Activated B cell treated with CpG ODN at 0.5 μM for 24 hours (primary cell): ENCODE data around the gene MIA3. TPM values are rescaled to one million over a fixed set of nuclear protein-coding genes. Genes with fewer than 3 reads are reported as not detected.
A peak's percentile ranks its signal among the peaks of the same experiment; 100 is the strongest.
"Not testable (repeated sequence)": the region's sequence is repeated elsewhere in the genome, so short reads cannot be mapped to it uniquely, and the experiment has no call there.

Source experiments
- ATAC-seq: fragments of 200-7000 bp; cut with Tn5 transposase; one replicate; pipeline ENCODE4 v1.10.0; 2021; ENCODE audit warnings: low read depth, mild to moderate bottlenecking, moderate library complexity
- CTCF ChIA-PET: fragments of 350-600 bp; sonication (Branson Sonifier 250); formaldehyde crosslinking; loops from one replicate; lab custom pipeline; 2021; ENCODE audit warnings: antibody characterized with exemption; lab: Charles Lee
- POLR2A ChIA-PET: fragments of 350-600 bp; sonication (Branson Sonifier 250); formaldehyde crosslinking; loops from one replicate; lab custom pipeline; 2021; ENCODE audit warnings: antibody characterized with exemption; lab: Charles Lee
- DNase-seq: peaks from one replicate; pipeline ENCODE4 v3.0.0; 2022
- H3K27ac Mint-ChIP-seq: one replicate; pipeline ENCODE4 v1.8.0; 2020; ENCODE audit warnings: mixed read lengths
- H3K27me3 Mint-ChIP-seq: one replicate; pipeline ENCODE4 v1.8.0; 2021; ENCODE audit warnings: mixed read lengths
- H3K36me3 Mint-ChIP-seq: one replicate; pipeline ENCODE4 v1.8.0; 2021; ENCODE audit warnings: low read depth, mixed read lengths
- H3K4me1 Mint-ChIP-seq: one replicate; pipeline ENCODE4 v1.8.0; 2021; ENCODE audit warnings: mixed read lengths
- H3K4me3 Mint-ChIP-seq: one replicate; pipeline ENCODE4 v1.8.0; 2020; ENCODE audit warnings: mild to moderate bottlenecking, mixed read lengths
- H3K9me3 Mint-ChIP-seq: one replicate; pipeline ENCODE4 v1.8.0; 2020; ENCODE audit warnings: mixed read lengths
- intact Hi-C: fragments of 100-400 bp; cut with micrococcal nuclease; formaldehyde crosslinking; loops from one replicate; pipeline ENCODE4 v1.15.1; 2024
- total RNA-seq: library from RNA; stranded (reverse); gene quantifications from 2 replicates; pipeline ENCODE4 v1.2.3, GENCODE V29; 2022
- TF ChIP-seq, protein P1 (sequence below): fragments of 200-600 bp; IDR thresholded peaks from one replicate; pipeline ENCODE4 v1.8.0; 2022; ENCODE audit warnings: antibody characterized with exemption, mild to moderate bottlenecking

MIA3 gene
- total RNA-seq, 1 donor from 2014 or later, result 83.1 TPM

DNA sequence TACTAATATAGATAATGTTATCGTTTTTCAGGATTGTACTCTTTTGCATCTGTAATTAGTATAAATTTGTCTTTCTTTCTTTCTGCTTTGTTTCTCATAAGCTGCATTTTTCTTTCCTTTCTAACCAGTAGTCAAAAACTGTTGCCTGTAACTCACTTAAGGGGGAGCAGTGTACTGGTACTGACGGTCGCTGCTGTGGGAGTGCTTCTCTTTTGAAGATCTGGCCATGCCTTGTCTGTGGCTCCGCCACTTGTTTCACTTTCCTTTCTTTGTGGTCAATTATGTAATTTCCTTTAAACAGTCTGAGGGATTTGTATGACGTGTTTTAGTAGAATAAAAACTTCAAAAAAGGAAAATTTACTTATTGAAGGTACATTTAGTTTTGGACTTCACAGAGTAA lies 37.0 kb downstream of the MIA3 start:
- TF ChIP-seq, protein P1, sequence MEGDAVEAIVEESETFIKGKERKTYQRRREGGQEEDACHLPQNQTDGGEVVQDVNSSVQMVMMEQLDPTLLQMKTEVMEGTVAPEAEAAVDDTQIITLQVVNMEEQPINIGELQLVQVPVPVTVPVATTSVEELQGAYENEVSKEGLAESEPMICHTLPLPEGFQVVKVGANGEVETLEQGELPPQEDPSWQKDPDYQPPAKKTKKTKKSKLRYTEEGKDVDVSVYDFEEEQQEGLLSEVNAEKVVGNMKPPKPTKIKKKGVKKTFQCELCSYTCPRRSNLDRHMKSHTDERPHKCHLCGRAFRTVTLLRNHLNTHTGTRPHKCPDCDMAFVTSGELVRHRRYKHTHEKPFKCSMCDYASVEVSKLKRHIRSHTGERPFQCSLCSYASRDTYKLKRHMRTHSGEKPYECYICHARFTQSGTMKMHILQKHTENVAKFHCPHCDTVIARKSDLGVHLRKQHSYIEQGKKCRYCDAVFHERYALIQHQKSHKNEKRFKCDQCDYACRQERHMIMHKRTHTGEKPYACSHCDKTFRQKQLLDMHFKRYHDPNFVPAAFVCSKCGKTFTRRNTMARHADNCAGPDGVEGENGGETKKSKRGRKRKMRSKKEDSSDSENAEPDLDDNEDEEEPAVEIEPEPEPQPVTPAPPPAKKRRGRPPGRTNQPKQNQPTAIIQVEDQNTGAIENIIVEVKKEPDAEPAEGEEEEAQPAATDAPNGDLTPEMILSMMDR, result no peak
- intact Hi-C loops, result loop anchor here (1.0 kb wide), 5 partner anchors 11 to 468 kb away; partner anchors contain the start of genes AIDA and BROX
- ChIA-PET CTCF (interaction anchor here (0.8 to 1.7 kb wide), 5 partner anchors 9 to 467 kb away, joined by 3 to 6 read pairs (median 3); partner anchors contain the start of genes AIDA and BROX), POLR2A (interaction anchor here (3.9 kb wide), 1 partner anchor 11 kb away, joined by 41 read pairs; no protein-coding TSS in a partner anchor)
- peak overlapping the region; percentile 80 for H3K27ac Mint-ChIP-seq
- peak overlapping the region; percentile 39 for H3K4me3 Mint-ChIP-seq
- no peak for DNase-seq
- peaks cover 90% of the 10 kb centered on the region for H3K36me3 Mint-ChIP-seq
- H3K9me3 Mint-ChIP-seq, result no peaks in the 10 kb centered on the region
- H3K27me3 Mint-ChIP-seq, result no peaks in the 10 kb centered on the region
- H3K4me1 Mint-ChIP-seq, result peaks cover 33% of the 10 kb centered on the region
- ATAC-seq, result peak; percentile 99

DNA sequence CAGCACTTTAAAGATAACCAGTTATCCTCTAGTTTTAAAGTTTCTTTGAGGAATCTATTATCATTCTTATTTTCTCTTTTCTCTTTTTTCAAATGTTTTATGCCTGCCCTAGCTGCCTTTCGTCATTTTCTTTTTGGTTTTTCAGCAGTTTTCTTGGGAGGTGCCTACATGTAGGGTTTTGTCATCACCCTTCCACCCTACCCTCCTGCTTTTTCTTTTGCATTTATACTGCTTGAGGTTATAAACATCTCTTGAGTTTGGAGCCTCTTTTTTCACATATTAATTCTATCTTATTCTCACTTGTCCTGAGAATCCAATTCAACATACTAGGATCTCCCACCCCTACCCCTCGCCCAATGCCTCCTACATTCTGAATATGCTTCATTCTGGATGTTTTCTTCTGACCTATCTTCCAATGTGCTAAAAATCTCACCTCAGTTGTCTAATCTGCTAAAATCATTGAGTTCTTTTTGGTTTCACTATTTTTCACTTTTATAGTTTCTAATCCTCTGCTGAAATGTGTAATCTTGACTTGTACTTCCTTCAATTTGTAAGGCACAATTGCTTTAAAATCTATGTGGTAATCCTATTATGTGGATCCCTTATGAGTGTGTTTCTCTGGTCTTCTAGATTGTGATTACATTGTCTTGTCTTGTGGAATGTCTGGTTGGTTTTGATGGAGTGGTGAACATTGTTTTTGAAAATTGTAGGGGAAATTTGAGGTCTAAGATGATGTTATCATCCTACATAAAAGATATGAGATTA lies 38.7 kb downstream of the MIA3 start:
- TF ChIP-seq, protein P1, result no peak
- Mint-ChIP-seq H3K4me1 (peaks cover 33% of the 10 kb centered on the region), H3K9me3 (no peaks in the 10 kb centered on the region), H3K4me3 (no peak overlapping the region), H3K27me3 (no peaks in the 10 kb centered on the region), H3K36me3 (peaks cover 90% of the 10 kb centered on the region), H3K27ac (peak overlapping the region; percentile 33)
- no peak for DNase-seq
- ATAC-seq, result no peak
- CTCF ChIA-PET, result no interaction called here
- intact Hi-C loops, result no loop called here
- POLR2A ChIA-PET, result interaction anchor here (1.7 to 3.9 kb wide), 2 partner anchors 12 to 13 kb away, joined by 6 to 41 read pairs; no protein-coding TSS in a partner anchor

DNA sequence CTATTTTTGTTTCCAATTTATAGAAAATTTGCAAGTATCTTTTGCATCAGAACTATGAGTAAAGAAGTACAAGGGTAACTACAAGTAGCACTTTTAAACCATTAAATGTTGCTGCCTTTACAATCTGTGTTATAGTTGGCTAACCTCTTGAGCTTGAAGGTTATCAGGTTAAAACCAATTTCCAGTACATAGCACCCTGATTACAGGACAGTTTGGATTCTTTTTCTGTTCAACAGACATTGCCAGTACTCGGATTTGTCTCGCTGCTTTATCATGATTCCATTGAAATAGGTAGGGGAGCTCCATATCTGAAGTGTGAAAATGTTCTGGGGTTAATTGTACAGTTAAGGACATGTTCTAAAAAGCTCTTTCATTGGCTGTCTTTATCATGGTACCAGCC lies 40.0 kb downstream of the MIA3 start:
- ChIA-PET POLR2A (interaction anchor here (1.7 kb wide), 1 partner anchor 14 kb away, joined by 6 read pairs; no protein-coding TSS in a partner anchor), CTCF (no interaction called here)
- DNase-seq, result no peak
- no peak overlapping the region for H3K27ac Mint-ChIP-seq
- no peak for ATAC-seq
- H3K4me1 Mint-ChIP-seq, result peaks cover 31% of the 10 kb centered on the region
- TF ChIP-seq, protein P1, result no peak
- H3K4me3 Mint-ChIP-seq, result no peak overlapping the region
- H3K27me3 Mint-ChIP-seq, result no peaks in the 10 kb centered on the region
- H3K36me3 Mint-ChIP-seq, result peaks cover 90% of the 10 kb centered on the region
- H3K9me3 Mint-ChIP-seq, result no peaks in the 10 kb centered on the region
- intact Hi-C loops, result no loop called here

DNA sequence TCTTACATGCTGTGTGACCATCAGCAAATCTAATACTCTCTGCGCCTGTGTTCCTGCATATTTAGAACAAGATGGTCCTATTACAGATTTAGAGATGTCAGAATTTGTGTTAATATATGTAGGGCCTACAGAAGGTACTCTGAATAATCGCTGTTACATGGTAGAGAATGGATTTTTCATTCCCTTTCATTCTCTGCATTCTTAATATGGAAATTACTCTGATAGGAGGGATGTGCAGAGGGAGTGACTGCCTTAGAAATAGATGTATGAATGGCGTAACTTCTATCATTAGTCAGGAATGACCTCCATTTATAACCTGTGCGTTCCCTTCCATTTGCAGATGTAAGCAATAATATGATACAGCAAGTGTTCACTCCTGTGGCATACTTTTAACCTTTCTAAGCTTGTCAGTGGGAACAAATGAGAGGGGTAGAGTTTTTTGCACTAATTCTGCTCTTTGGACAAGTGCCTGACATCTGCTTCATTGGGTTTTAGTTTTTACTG lies 45.6 kb downstream of the MIA3 start:
- H3K36me3 Mint-ChIP-seq, result peaks cover 87% of the 10 kb centered on the region
- CTCF ChIA-PET, result no interaction called here
- DNase-seq (no peak), ATAC-seq (no peak)
- no peaks in the 10 kb centered on the region for H3K9me3 Mint-ChIP-seq
- no peak overlapping the region for H3K27ac Mint-ChIP-seq
- no peaks in the 10 kb centered on the region for H3K27me3 Mint-ChIP-seq
- TF ChIP-seq, protein P1, result no peak
- intact Hi-C loops, result no loop called here
- no peaks in the 10 kb centered on the region for H3K4me1 Mint-ChIP-seq
- H3K4me3 Mint-ChIP-seq, result no peak overlapping the region
- POLR2A ChIA-PET, result no interaction called here

DNA sequence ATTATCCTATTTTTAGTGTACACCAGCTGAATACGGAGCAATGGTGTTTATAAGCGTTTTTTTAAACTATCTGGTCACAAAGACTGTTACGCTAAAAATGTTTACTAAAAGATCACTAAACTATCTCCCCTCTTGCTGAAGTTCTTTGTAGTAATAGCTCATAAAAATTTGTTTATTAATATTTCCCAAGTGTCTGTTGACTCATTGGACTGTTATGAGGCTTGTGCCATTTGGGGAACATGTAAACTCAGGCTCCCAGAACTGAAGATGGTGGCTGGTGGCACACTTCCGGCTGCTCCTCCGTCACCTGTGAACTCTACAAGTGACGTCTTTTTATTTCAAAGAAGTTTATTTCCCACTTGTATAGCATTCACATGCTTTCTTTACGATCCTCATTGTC lies 48.1 kb downstream of the MIA3 start:
- Mint-ChIP-seq H3K4me3 (no peak overlapping the region), H3K27me3 (no peaks in the 10 kb centered on the region), H3K4me1 (no peaks in the 10 kb centered on the region), H3K9me3 (no peaks in the 10 kb centered on the region), H3K36me3 (peaks cover 78% of the 10 kb centered on the region), H3K27ac (no peak overlapping the region)
- ChIA-PET POLR2A (interaction anchor here (0.6 to 0.8 kb wide), 2 partner anchors 22 to 458 kb away, joined by 3 read pairs; no protein-coding TSS in a partner anchor), CTCF (no interaction called here)
- intact Hi-C loops, result no loop called here
- DNase-seq, result no peak
- TF ChIP-seq, protein P1, result no peak
- ATAC-seq, result no peak

DNA sequence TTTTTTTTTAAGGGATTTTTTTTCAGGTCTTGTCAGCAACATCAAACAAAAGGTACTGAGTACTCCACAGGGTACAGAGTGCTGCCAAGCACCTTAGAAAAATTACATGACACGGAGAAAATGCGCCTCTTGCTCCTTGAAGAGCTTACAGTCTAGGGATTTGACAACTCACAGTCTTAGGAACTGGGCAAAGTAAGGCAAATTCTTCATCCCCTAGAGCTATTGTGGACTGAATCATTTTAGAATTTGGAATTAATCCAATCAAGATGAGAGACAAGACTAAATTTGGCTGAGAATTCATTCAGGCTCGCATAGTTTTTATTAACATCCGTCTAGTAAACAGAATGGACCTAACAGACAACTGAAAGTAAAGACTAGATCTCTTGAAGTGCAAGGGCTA lies 50.3 kb downstream of the MIA3 start:
- H3K9me3 Mint-ChIP-seq, ATAC-seq, DNase-seq, H3K4me1 Mint-ChIP-seq, POLR2A ChIA-PET, intact Hi-C loops, H3K4me3 Mint-ChIP-seq, H3K27ac Mint-ChIP-seq, H3K27me3 Mint-ChIP-seq, CTCF ChIA-PET: not testable (repeated sequence)
- H3K36me3 Mint-ChIP-seq, result peaks cover 77% of the 10 kb centered on the region

DNA sequence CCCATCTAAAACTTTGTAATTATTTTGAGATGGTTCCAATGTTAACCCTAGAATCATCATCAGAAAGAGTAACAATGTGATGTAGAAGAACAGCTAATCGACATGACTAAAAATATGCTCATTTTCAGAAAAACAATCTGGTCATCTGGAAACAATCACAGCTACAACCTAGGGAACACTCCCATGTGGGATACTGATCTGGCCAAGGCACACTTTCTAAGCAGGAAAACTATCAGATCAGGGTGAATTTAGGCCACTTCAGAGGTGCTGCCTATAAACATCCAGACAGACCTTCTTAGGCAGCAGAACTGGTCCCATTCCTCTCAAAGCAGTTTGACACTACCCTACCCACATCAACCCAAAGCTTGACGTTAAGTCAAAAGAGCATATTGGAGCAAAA lies 51.2 kb downstream of the MIA3 start:
- intact Hi-C loops, DNase-seq, H3K4me3 Mint-ChIP-seq, POLR2A ChIA-PET, H3K27me3 Mint-ChIP-seq, CTCF ChIA-PET, H3K4me1 Mint-ChIP-seq, H3K27ac Mint-ChIP-seq, ATAC-seq, H3K9me3 Mint-ChIP-seq: not testable (repeated sequence)
- peaks cover 76% of the 10 kb centered on the region for H3K36me3 Mint-ChIP-seq
